ENCODE data around the gene PRKCZ.

Gene PRKCZ

DNA sequence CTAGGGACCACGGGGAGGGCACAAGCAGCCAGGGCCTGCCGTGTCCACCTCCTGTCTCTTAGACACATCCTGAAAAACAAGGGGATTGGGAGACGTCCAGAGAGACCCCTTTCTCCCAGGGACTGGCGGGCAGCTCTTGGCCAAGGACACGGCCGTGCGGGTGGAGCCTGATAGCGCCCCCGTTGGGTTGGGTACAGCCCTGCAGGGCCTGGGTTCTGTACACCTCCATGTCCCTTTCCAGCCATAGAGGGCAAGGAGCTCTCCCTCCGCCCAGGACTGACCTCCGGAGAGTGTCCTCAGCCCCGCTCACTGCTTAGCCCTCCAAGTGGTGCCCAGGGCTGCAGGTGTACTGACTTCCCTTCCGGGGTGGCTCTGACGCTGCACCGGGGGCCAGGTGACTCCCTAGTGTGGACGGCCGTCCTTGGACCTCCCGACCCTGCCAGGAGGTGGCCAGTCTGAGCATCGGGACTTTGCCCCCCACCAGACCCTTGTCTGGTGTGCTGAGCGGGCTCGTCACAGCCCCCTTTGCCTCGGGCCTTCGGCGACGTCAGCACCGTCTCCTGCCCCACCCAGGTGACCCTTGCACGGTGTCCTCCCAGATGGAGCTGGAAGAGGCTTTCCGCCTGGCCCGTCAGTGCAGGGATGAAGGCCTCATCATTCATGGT, 5.8 kb downstream of the PRKCZ start:
- no peak overlapping the region for H3K4me3 ChIP-seq (replicated peaks; ENCODE audit: low read depth, low read length)
- no peak for DNase-seq (ENCODE audit: extremely low read depth, low read depth)
- TF ChIP-seq, protein P1, sequence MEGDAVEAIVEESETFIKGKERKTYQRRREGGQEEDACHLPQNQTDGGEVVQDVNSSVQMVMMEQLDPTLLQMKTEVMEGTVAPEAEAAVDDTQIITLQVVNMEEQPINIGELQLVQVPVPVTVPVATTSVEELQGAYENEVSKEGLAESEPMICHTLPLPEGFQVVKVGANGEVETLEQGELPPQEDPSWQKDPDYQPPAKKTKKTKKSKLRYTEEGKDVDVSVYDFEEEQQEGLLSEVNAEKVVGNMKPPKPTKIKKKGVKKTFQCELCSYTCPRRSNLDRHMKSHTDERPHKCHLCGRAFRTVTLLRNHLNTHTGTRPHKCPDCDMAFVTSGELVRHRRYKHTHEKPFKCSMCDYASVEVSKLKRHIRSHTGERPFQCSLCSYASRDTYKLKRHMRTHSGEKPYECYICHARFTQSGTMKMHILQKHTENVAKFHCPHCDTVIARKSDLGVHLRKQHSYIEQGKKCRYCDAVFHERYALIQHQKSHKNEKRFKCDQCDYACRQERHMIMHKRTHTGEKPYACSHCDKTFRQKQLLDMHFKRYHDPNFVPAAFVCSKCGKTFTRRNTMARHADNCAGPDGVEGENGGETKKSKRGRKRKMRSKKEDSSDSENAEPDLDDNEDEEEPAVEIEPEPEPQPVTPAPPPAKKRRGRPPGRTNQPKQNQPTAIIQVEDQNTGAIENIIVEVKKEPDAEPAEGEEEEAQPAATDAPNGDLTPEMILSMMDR (IDR thresholded peaks at IDR 0.05; ENCODE audit: low read depth, low read length, missing control alignments): no peak

DNA sequence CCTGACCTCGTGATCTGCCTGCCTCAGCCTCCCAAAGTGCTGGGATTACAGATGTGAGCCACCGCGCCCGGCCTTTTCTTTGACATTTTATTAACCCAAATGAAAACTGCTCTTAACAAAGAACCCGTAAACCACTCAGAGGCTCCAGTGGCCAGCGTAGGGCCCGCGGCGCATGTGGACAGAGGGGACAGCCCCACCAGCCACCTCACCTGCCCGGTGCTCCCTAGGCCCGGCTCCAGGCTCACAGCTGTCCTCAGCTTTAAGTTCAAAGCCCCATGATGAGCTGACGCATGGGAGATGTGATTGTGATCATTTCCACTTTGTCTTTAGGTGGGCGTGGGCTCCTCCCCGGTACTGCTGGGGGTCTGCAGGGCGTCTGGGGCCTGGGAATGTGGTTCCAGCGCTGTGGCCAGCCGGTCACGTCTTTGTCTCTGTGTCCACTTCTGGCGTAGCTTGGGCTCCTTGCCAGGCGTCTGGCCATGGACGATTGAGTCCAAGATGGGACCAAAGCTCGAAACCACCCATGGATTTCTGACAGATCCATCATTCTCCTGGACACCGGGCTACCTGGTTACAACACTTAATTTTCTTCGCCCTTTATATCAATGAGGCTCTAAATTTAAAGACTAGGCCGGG, 6.9 kb downstream of the PRKCZ start:
- H3K4me3 ChIP-seq (replicated peaks; ENCODE audit: low read depth, low read length): no peak overlapping the region
- TF ChIP-seq, protein P1 (IDR thresholded peaks at IDR 0.05; ENCODE audit: low read depth, low read length, missing control alignments): no peak
- DNase-seq (ENCODE audit: extremely low read depth, low read depth): no peak

DNA sequence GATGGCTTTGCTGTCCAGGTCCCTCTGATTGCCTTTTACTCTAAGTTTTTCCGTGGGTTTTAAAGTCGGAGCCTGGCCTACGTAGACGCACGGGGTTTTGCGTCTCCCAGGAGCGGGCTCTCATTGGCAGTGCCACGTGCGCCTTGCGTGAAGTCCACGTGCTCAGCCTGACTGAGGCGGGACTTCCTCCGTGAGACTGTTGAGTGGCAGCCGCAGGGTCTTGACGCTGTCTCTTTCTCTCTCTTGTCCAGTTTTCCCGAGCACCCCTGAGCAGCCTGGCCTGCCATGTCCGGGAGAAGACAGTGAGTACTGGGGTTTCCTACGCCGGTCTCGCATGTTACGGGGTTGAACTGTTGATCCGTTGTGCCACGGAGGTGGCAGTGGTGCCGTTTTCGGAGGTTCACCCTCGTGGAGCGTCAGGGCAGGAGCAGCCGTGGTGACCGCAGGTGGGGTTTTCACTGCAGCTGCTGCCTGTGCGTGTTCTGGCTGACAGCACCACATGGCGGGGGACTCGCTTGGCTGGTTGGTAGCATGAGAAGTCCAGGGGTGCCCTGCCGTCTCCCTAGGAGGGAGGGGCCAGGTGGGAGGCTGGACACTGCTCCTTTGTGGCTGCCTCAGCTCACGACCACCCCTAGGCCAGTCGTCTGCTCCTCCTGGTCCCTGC, 9.2 kb downstream of the PRKCZ start:
- TF ChIP-seq, protein P1 (IDR thresholded peaks at IDR 0.05; ENCODE audit: low read depth, low read length, missing control alignments): no peak
- H3K4me3 ChIP-seq (replicated peaks; ENCODE audit: low read depth, low read length): no peak overlapping the region
- DNase-seq (ENCODE audit: extremely low read depth, low read depth): no peak

DNA sequence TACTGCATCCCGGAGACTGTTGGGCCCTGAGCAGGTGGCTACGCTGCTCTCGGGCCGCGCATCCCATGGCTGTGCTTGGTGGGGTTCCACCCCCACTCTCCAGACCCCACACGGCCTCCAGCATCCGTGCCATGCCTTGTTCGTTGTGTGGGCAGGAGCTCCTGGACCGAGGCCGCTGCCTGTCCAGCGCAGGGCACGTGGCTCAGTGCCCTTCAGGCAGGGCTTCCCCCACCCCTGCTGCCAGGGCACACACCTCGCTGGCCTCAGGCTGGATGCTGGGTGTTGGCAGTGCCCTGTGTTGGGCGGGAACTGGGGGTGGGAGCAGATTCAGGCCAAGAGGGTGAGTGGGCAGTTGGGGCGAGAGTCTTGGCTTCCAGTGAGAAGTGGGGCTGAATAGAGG, 9.9 kb downstream of the PRKCZ start:
- TF ChIP-seq, protein P1 (IDR thresholded peaks at IDR 0.05; ENCODE audit: low read depth, low read length, missing control alignments): no peak
- H3K4me3 ChIP-seq (replicated peaks; ENCODE audit: low read depth, low read length): no peak overlapping the region
- DNase-seq (ENCODE audit: extremely low read depth, low read depth): no peak

DNA sequence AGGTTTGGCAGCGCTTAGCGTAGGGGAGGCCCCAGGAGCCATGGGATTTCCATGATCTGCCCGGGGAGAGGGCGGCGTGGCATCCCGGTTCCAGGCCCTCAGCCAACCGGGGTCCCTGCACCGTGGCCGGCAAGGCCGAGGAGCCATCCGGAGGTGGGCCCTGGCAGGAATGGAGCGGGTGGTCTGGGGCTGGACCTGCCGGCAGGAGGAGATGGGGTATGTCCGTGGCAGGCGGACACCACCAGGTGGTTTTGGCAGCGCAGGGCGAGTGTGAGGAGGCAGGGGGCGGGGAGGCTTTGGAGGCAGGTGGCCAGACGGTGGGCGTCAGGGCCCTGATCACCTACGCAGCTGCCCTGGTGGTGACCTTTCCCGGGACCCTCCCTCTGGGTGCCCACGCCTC, 10.3 kb downstream of the PRKCZ start:
- TF ChIP-seq, protein P1 (IDR thresholded peaks at IDR 0.05; ENCODE audit: low read depth, low read length, missing control alignments): no peak
- H3K4me3 ChIP-seq (replicated peaks; ENCODE audit: low read depth, low read length): no peak overlapping the region
- no peak for DNase-seq (ENCODE audit: extremely low read depth, low read depth)

DNA sequence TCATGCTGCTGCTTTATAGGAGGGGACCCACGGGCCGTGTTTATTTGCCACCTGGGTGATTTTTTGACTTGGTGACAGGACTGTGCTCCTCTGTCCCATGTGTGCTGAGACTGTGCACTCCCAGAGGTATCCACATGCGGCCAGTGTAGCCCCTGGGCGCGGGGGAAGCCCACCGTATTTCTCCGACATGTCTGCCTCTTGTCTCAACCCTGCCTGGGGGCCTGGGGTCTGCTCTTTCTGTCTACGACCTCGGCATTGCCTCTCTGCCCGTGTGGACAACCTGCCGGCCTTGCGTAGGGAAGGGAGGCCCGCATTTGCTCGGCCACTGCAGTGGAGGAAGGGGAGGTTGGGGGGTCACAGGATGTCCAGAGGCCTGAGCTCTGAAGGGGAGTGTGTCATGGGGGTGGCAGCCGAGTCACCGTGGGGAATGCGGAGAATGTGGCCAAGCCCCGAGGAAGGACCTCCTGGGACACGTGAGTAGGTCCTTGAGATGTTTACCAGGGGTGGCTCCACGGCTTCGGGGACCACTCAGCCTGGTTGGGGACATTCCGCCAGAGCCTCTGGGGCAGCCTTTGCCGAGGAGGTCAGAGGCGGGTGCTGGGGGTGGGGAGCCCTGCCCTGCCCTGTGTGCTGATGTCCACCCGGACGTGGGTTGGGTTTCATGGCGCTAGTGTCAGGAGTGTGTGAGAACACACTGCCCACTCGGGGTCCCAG, 11.0 kb downstream of the PRKCZ start:
- TF ChIP-seq, protein P1 (IDR thresholded peaks at IDR 0.05; ENCODE audit: low read depth, low read length, missing control alignments): no peak
- H3K4me3 ChIP-seq (replicated peaks; ENCODE audit: low read depth, low read length): no peak overlapping the region
- no peak for DNase-seq (ENCODE audit: extremely low read depth, low read depth)
